GM12865 (cell line): ENCODE data around the gene FOXN1.
A peak's percentile ranks its signal among the peaks of the same experiment; 100 is the strongest.
"Not testable (repeated sequence)": the region's sequence is repeated elsewhere in the genome, so short reads cannot be mapped to it uniquely, and the experiment has no call there.

ENCODE experiments used
- DNase-seq: peaks from one replicate; pipeline ENCODE4 v3.0.0; 2010; ENCODE audit warnings: low read depth
- H3K4me3 ChIP-seq: 2 replicates; pipeline ENCODE4 v1.5.1; 2011; ENCODE audit warnings: mild to moderate bottlenecking, low read depth, low read length, control low read depth
- CTCF ChIP-seq: IDR thresholded peaks from 2 replicates; pipeline ENCODE4 v1.5.1; 2011; ENCODE audit warnings: low read length, control low read depth, low read depth, inconsistent platforms; ENCODE audit not compliant: insufficient read depth; ENCODE audit errors: missing control alignments

Gene FOXN1

GRCh38 chr17:28575126-28575795, 69.1 kb downstream of the FOXN1 start:
- peak; percentile 24 for TF ChIP-seq CTCF
- H3K4me3 ChIP-seq, result peak overlapping the region; percentile 62
- no peak for DNase-seq

GRCh38 chr17:28576016-28576415, 69.9 kb downstream of the FOXN1 start:
- DNase-seq, result not testable (repeated sequence)
- H3K4me3 ChIP-seq, result peak overlapping the region; percentile 62

- peak; percentile 98 for DNase-seq
- no peak for TF ChIP-seq CTCF
Observed at GRCh38 chr17:28576758-28577465, 70.8 kb downstream of the FOXN1 start, which contains the start of gene ALDOC. Gene ALDOC, minus strand, starts transcription at chr17:28576895. Its CDS starts 1,363 bp downstream, at chr17:28575532.

GRCh38 chr17:28577466-28577824, 71.3 kb downstream of the FOXN1 start:
- no peak for TF ChIP-seq CTCF
- H3K4me3 ChIP-seq, result peak overlapping the region; percentile 37; the same call in 1 of the 2 replicates
- DNase-seq, result no peak

More at GRCh38 chr17:28576758-28577465, 70.8 kb downstream of the FOXN1 start, which contains the start of gene ALDOC:
- H3K4me3 ChIP-seq, result peak within 1 kb of the TSS; percentile 62

GRCh38 chr17:28578246-28579195, 72.4 kb downstream of the FOXN1 start:
- no peak overlapping the region for H3K4me3 ChIP-seq
- DNase-seq, result no peak
- TF ChIP-seq CTCF, result no peak

- no peak overlapping the region for H3K4me3 ChIP-seq
- peak; percentile 60 for DNase-seq
- TF ChIP-seq CTCF, result no peak
Observed at GRCh38 chr17:28579526-28579925, 73.4 kb downstream of the FOXN1 start.

GRCh38 chr17:28580959-28581358, 74.8 kb downstream of the FOXN1 start:
- no peak overlapping the region for H3K4me3 ChIP-seq
- no peak for DNase-seq
- no peak for TF ChIP-seq CTCF
